Nephron (organoid): ENCODE measurements around the gene ADK.

Source experiments
- H3K27ac Mint-ChIP-seq, 3 experiments: 2 replicates each; pipeline ENCODE4 v1.8.0; 2020; ENCODE audit warnings: mixed read lengths in 3 of 3, mild to moderate bottlenecking in 2 of 3, moderate library complexity in 1 of 3
- H3K27me3 Mint-ChIP-seq: 2 replicates; pipeline ENCODE4 v1.8.0; 2021; ENCODE audit warnings: low read depth, mild to moderate bottlenecking, moderate library complexity, mixed read lengths
- H3K36me3 Mint-ChIP-seq: 2 replicates; pipeline ENCODE4 v1.8.0; 2020; ENCODE audit warnings: low read depth, mixed read lengths
- H3K4me1 Mint-ChIP-seq: 2 replicates; pipeline ENCODE4 v1.8.0; 2020; ENCODE audit warnings: mixed read lengths
- H3K4me3 Mint-ChIP-seq, 3 experiments: 2 replicates each; pipeline ENCODE4 v1.8.0; 2020; ENCODE audit warnings: mild to moderate bottlenecking in 3 of 3, mixed read lengths in 3 of 3, moderate library complexity in 2 of 3
- H3K9me3 Mint-ChIP-seq: 2 replicates; pipeline ENCODE4 v1.8.0; 2020; ENCODE audit warnings: mixed read lengths
- CTCF ChIP-seq, 3 experiments: fragments of 200-600 bp; sonication (generic); IDR thresholded peaks; one replicate each; pipeline ENCODE4 v1.5.0; 2021; ENCODE audit warnings: antibody characterized with exemption in 3 of 3; ENCODE audit not compliant: unreplicated experiment in 3 of 3

ADK gene

GRCh38 chr10:74109452-74109851 lies 41.6 kb upstream of the ADK start:
- no peak for TF ChIP-seq CTCF (IDR thresholded peaks at IDR 0.05; ENCODE audit: unreplicated experiment in 3 of 3)
- Mint-ChIP-seq H3K4me1 (no peaks in the 10 kb centered on the region), H3K9me3 (no peaks in the 10 kb centered on the region), H3K4me3 (no peak overlapping the region), H3K27me3 (no peaks in the 10 kb centered on the region), H3K36me3 (peaks cover 88% of the 10 kb centered on the region), H3K27ac (no peak overlapping the region)

GRCh38 chr10:74110120-74110519 lies 40.9 kb upstream of the ADK start:
- Mint-ChIP-seq H3K4me1 (no peaks in the 10 kb centered on the region), H3K27ac (no peak overlapping the region), H3K9me3 (no peaks in the 10 kb centered on the region), H3K4me3 (no peak overlapping the region), H3K27me3 (no peaks in the 10 kb centered on the region), H3K36me3 (peaks cover 88% of the 10 kb centered on the region)
- no peak for TF ChIP-seq CTCF (IDR thresholded peaks at IDR 0.05; ENCODE audit: unreplicated experiment in 3 of 3)

- no peaks in the 10 kb centered on the region for H3K9me3 Mint-ChIP-seq
- H3K36me3 Mint-ChIP-seq = peaks cover 91% of the 10 kb centered on the region
- H3K4me1 Mint-ChIP-seq = no peaks in the 10 kb centered on the region
- TF ChIP-seq CTCF (IDR thresholded peaks at IDR 0.05; ENCODE audit: unreplicated experiment in 3 of 3) = no peak
- no peak overlapping the region for H3K4me3 Mint-ChIP-seq
- H3K27ac Mint-ChIP-seq = no peak overlapping the region
- H3K27me3 Mint-ChIP-seq = no peaks in the 10 kb centered on the region
Measured at GRCh38 chr10:74111799-74112198, 39.2 kb upstream of the ADK start.

GRCh38 chr10:74113546-74113945 lies 37.5 kb upstream of the ADK start:
- Mint-ChIP-seq H3K27me3 (no peaks in the 10 kb centered on the region), H3K4me1 (no peaks in the 10 kb centered on the region), H3K27ac (peak overlapping the region in 1 of 3 experiments; percentile 8), H3K9me3 (no peaks in the 10 kb centered on the region), H3K4me3 (no peak overlapping the region), H3K36me3 (peaks cover 93% of the 10 kb centered on the region)
- TF ChIP-seq CTCF (IDR thresholded peaks at IDR 0.05; ENCODE audit: unreplicated experiment in 3 of 3) = no peak

GRCh38 chr10:74114041-74114448 lies 37.0 kb upstream of the ADK start:
- Mint-ChIP-seq H3K27me3 (no peaks in the 10 kb centered on the region), H3K4me3 (no peak overlapping the region), H3K4me1 (peaks cover 3% of the 10 kb centered on the region), H3K9me3 (no peaks in the 10 kb centered on the region), H3K27ac (peak overlapping the region in 1 of 3 experiments; percentile 8), H3K36me3 (peaks cover 94% of the 10 kb centered on the region)
- no peak for TF ChIP-seq CTCF (IDR thresholded peaks at IDR 0.05; ENCODE audit: unreplicated experiment in 3 of 3)

GRCh38 chr10:74117738-74118137 lies 33.3 kb upstream of the ADK start:
- Mint-ChIP-seq H3K27me3 (no peaks in the 10 kb centered on the region), H3K27ac (no peak overlapping the region), H3K4me3 (no peak overlapping the region), H3K9me3 (no peaks in the 10 kb centered on the region), H3K36me3 (peaks cover 90% of the 10 kb centered on the region), H3K4me1 (peaks cover 23% of the 10 kb centered on the region)
- no peak for TF ChIP-seq CTCF (IDR thresholded peaks at IDR 0.05; ENCODE audit: unreplicated experiment in 3 of 3)
